Astrocyte of the cerebellum (primary cell): Measurements from ENCODE around the gene RORB.

Source experiments
- DNase-seq: peaks from one replicate; pipeline ENCODE4 v3.0.0-alpha.2; 2011; ENCODE audit warnings: low read depth
- H3K4me3 ChIP-seq: 2 replicates; pipeline ENCODE4 v1.5.1; 2011; ENCODE audit warnings: mild to moderate bottlenecking, low read depth, low read length, moderate library complexity
- in situ Hi-C: cut with HindIII; loops from 2 replicates; pipeline ENCODE4 v1.10.0; 2017; ENCODE audit warnings: low sequenced_read_pairs
- TF ChIP-seq, protein P1 (sequence below): IDR thresholded peaks from 2 replicates; pipeline ENCODE4 v1.5.1; 2012; ENCODE audit warnings: low read length, low read depth, moderate library complexity, mild to moderate bottlenecking; ENCODE audit errors: missing control alignments

The RORB gene

DNA sequence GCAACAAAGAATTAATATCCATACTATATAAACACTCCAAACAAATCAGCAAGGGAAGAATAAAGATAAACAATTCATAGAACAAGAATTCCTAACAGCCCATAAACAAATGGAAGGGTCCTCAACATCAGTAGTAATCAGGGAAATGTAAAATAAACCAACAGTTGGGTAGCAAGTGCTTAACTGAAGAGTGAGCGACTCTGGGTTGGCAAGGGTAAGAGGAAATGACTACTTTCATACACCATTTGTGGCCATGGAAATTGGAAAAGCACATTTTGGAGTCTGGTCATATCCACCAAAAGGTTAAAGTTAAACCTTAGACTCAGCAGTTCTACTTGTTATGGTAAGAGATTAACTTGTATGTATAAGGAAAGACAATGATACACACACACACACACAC lies 17.4 kb upstream of the RORB start:
- no peak for DNase-seq
- in situ Hi-C loops, result no loop called here
- H3K4me3 ChIP-seq, result no peak overlapping the region
- TF ChIP-seq, protein P1, sequence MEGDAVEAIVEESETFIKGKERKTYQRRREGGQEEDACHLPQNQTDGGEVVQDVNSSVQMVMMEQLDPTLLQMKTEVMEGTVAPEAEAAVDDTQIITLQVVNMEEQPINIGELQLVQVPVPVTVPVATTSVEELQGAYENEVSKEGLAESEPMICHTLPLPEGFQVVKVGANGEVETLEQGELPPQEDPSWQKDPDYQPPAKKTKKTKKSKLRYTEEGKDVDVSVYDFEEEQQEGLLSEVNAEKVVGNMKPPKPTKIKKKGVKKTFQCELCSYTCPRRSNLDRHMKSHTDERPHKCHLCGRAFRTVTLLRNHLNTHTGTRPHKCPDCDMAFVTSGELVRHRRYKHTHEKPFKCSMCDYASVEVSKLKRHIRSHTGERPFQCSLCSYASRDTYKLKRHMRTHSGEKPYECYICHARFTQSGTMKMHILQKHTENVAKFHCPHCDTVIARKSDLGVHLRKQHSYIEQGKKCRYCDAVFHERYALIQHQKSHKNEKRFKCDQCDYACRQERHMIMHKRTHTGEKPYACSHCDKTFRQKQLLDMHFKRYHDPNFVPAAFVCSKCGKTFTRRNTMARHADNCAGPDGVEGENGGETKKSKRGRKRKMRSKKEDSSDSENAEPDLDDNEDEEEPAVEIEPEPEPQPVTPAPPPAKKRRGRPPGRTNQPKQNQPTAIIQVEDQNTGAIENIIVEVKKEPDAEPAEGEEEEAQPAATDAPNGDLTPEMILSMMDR, result no peak

DNA sequence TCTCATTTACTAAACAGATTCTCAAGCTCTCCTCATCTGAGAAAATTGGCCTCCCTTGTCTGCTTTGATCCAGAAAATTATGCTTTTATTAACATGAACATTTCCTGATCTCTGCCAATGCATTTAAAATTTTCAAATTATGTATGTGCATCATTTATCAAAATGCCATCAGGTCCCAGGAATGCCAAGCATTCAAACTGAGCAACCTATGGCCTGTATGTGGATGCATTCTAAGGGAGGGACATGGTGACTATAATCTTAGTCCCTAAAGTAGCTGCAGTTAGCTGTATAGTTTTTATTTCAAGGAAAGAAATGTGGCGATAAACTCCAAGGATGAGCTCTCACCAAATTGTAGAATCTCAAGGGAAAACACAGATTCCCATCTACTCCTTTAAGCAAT lies 9.7 kb upstream of the RORB start:
- no peak for DNase-seq
- TF ChIP-seq, protein P1, result no peak
- H3K4me3 ChIP-seq, result no peak overlapping the region
- in situ Hi-C loops, result no loop called here

DNA sequence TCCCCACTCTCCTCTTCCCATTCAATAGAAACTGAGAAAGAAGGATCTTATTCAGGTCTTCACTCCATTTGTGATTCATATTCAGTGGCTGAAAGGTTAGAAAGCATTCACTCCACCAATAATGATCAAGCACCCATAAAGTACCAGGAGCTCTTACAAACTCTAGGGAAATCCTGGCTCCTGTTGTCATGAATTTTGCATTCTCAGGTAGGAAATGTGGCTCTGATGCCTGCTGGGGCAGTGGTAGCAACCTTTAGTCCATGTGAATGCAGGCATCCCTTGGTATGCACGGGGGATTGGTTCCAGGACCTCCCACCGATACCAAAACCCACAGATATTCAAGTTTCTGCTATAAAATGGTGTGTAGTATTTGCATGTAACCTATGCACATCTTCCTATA lies 3.6 kb upstream of the RORB start:
- DNase-seq, result no peak
- in situ Hi-C loops, result no loop called here
- TF ChIP-seq, protein P1, result no peak
- H3K4me3 ChIP-seq, result no peak overlapping the region

DNA sequence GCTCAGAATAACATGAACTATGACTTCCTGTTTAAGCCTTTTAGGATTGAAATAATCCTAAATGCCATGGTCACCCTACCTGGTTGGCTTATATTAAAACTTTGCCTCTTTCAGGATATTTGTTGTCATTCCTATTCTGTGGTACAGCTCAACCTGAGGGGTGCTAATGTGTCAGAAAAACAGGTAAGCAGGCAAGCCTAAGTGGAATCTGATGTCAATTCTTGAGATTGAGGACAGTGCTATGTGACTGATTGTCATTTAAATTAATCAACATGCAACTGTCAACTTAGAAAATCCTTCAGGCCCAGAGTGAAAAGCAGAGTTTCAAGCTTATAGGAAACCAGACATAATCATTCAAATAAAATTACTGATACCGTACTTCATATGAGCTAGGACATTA lies 2.6 kb upstream of the RORB start:
- in situ Hi-C loops, result no loop called here
- DNase-seq, result no peak
- TF ChIP-seq, protein P1, result no peak
- H3K4me3 ChIP-seq, result no peak overlapping the region

DNA sequence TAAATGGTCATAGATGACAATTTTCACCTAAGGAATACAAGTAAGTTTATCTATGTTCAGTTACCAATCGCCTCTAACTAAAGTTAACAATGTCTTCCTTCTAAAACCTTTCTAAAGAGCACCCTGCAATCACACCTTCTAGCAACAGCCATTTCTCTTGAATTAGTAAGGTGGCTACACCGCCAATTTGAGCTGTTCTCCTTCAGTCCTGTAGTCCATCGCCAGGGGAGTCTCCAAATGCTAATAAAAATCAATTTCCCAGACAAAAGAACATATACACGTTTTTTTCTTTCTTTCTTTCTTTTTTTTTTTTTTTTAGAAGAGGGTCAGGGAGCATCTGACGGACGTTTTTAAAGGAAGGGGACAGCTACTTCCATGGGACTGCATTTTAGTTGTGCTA lies 729 bp upstream of the RORB start:
- in situ Hi-C loops, result no loop called here
- no peak for DNase-seq
- peak overlapping the region; percentile 59 for H3K4me3 ChIP-seq
- TF ChIP-seq, protein P1, result no peak

DNA sequence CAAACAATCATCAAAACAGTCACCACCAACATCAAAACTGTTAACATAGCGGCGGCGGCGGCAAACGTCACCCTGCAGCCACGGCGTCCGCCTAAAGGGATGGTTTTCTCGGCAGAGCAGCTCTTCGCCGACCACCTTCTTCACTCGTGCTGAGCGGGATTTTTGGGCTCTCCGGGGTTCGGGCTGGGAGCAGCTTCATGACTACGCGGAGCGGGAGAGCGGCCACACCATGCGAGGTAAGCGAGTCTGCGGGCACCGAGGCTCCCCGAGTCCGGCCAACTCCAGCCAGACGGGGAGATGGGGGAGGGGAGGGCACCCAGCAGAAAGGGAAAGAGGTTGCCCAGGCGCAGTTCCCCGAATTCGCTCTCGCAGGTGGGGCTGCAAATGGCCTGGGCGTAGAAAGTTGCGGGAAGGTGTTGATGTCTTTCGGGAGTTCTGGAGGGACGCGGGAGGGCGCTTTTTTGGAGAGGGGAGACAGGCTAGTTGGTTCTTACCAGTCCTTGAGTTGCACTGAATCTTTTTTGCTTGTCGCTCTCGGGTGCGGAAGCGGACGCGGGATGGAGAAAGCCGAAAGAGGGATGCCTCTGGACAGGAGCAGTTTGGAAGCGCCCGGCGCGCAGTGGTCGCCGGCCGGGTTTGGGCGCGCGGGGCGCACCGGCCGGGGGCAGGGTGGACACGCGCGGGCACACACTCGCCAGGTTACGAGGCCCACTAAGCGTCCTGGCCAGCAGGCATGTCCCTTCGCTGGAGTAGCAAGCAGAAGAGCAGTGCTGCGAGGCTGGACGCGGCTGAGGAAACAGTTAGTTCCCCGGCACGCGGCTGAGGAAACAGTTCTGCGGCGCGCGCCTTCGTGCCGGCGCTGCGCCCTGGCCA lies 849 bp downstream of the RORB start:
- no peak for DNase-seq
- in situ Hi-C loops, result no loop called here
- peak overlapping the region; percentile 59 for H3K4me3 ChIP-seq
- TF ChIP-seq, protein P1, result no peak
